Activated naive CD8-positive, alpha-beta T cell (primary cell): ENCODE measurements around the gene SPG21.
A peak's percentile ranks its signal among the peaks of the same experiment; 100 is the strongest.

ENCODE experiments used
- H3K27ac Mint-ChIP-seq: one replicate; pipeline ENCODE4 v1.8.0; 2021; ENCODE audit warnings: mixed read lengths
- H3K27me3 Mint-ChIP-seq: one replicate; pipeline ENCODE4 v1.8.0; 2021; ENCODE audit warnings: mixed read lengths
- H3K36me3 Mint-ChIP-seq: one replicate; pipeline ENCODE4 v1.8.0; 2021; ENCODE audit warnings: mixed read lengths
- H3K4me1 Mint-ChIP-seq: one replicate; pipeline ENCODE4 v1.8.0; 2021; ENCODE audit warnings: low read depth, mixed read lengths
- H3K4me3 Mint-ChIP-seq: one replicate; pipeline ENCODE4 v1.8.0; 2021; ENCODE audit warnings: mild to moderate bottlenecking, mixed read lengths
- H3K9me3 Mint-ChIP-seq: one replicate; pipeline ENCODE4 v1.8.0; 2021; ENCODE audit warnings: low read depth, mixed read lengths

The SPG21 gene, protein sequence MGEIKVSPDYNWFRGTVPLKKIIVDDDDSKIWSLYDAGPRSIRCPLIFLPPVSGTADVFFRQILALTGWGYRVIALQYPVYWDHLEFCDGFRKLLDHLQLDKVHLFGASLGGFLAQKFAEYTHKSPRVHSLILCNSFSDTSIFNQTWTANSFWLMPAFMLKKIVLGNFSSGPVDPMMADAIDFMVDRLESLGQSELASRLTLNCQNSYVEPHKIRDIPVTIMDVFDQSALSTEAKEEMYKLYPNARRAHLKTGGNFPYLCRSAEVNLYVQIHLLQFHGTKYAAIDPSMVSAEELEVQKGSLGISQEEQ

DNA sequence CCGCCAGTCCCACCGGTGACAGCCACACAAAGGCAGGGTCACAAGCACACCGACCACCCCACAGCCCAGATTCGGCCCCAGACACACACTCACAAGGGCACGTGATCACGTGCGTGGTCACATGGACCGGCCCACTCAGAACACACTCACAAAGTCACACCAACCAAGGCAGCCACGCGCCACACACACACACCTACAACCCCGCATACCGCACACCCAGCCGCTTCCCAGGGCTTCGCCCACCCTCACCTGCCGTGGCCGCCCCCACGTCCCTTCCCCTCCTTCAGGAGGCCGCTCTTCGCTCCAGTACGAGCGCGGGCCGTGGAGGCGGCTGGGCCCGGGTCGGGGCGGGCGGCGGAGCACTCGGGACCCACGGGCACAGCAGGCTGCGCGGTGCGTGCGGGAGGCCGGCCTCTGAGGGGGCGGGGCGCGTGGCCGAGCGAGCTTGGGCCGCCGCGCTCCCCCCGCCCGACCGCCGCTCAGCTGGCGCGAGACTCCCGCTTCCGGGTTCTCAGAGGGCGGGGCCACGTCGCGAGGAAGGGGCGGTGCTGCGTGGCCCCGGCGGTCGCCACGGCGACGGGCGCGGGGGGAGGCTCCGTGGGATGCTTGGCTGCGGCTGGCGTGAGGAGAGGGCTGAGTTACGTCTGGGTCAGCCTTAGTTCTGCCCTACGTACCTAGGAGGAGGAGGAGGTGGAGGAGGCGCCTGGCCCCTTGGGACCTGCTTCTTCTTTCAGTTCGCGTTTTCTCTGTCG lies at the start of gene SPG21:
Gene SPG21, minus strand, starts transcription at position 499 of the 752 bp plus-strand sequence. CDS start 6,345 bp downstream, outside the sequence.
- Mint-ChIP-seq H3K4me1 (peaks cover 45% of the 10 kb centered on the region), H3K27ac (peak within 1 kb of the TSS; percentile 96), H3K27me3 (no peaks in the 10 kb centered on the region), H3K4me3 (peak within 1 kb of the TSS; percentile 99), H3K36me3 (peaks cover 6% of the 10 kb centered on the region), H3K9me3 (no peaks in the 10 kb centered on the region)

DNA sequence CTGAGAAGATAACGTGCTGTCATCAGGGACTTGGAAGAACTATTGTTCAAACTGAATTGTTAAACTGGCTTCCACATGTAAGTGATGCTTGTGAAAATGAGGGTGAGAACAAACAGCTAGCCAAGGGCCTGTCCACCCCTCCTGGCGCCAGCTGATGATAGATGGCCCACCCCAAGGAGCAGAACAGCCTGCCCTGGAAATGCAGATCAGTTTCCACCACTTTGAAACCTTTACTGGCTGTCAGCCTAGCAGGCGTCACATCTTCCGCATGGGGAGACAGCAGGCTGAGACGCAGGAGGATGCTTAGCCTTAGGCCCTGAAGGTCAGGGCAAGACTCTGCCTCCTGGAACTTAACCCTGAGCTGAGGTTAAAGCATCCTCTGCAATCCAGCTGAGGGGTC lies 49.1 kb upstream of the SPG21 start:
- Mint-ChIP-seq H3K4me3 (no peak overlapping the region), H3K9me3 (no peaks in the 10 kb centered on the region), H3K4me1 (no peaks in the 10 kb centered on the region), H3K27ac (no peak overlapping the region), H3K36me3 (no peaks in the 10 kb centered on the region), H3K27me3 (peaks cover 1% of the 10 kb centered on the region)

DNA sequence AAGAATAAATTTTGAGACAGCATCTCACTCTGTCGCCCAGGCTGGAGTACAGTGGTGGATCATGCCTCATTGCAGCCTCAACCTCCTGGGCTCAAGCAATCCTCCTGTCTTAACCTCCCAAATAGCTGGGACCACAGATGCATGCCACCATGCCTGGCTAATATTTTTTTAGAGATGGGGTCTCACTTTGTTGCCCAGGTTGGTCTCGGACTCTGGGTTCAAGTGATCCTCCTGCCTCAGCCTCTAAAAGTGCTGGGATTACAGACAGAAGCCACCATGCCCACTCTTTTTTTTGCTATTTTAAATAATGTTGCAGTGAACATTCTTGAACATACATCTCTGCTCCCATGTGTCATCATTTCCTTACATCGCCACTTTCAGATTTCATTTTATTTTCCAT lies 48.7 kb upstream of the SPG21 start:
- Mint-ChIP-seq H3K9me3 (no peaks in the 10 kb centered on the region), H3K4me1 (peaks cover 4% of the 10 kb centered on the region), H3K27ac (no peak overlapping the region), H3K4me3 (no peak overlapping the region), H3K27me3 (peaks cover 1% of the 10 kb centered on the region), H3K36me3 (no peaks in the 10 kb centered on the region)

DNA sequence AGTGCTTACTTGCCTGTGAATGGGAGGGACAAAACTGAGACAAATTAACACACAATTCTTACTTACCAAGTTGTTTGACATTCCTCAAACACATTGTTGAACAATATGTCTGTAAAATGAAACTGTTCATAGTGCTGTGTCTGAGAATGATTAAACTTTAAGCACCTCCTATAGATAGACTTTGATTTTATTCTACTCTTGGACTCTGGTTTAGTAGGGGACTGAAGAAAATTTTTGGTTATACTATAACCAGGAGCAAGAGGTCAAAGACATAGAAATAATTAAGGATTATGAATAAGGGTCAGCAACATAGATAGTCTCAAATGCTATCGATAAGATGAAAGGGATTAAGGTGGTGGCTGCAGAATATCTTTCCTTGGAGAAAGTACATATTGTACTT lies 47.6 kb upstream of the SPG21 start:
- Mint-ChIP-seq H3K9me3 (no peaks in the 10 kb centered on the region), H3K4me3 (no peak overlapping the region)

DNA sequence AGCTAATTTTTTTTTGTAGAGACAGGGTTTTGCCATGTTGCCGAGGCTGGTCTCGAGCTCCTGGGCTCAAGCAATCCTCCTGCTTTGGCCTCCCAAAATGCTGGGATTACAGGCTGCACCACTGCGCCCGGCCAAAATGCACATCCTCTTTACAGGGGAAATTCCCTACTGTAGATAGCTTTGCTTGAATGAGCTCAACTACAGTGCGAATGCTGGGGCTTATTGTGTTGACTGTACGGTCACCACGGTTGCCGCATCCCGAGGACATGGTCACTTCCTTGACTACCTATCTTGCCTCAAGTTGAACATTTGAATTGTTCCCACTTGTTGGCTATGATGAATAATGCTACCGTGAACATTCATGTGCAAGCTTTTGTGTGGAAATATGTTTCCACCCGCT lies 45.0 kb upstream of the SPG21 start:
- H3K9me3 Mint-ChIP-seq = no peaks in the 10 kb centered on the region
- no peak overlapping the region for H3K27ac Mint-ChIP-seq
- no peak overlapping the region for H3K4me3 Mint-ChIP-seq
- H3K36me3 Mint-ChIP-seq = no peaks in the 10 kb centered on the region
- H3K4me1 Mint-ChIP-seq = peaks cover 8% of the 10 kb centered on the region
- peaks cover 5% of the 10 kb centered on the region for H3K27me3 Mint-ChIP-seq

More for the DNA sequence above, 47.6 kb upstream of the SPG21 start:
- peaks cover 8% of the 10 kb centered on the region for H3K4me1 Mint-ChIP-seq
- H3K27me3 Mint-ChIP-seq = peaks cover 2% of the 10 kb centered on the region
- H3K27ac Mint-ChIP-seq = no peak overlapping the region
- no peaks in the 10 kb centered on the region for H3K36me3 Mint-ChIP-seq

DNA sequence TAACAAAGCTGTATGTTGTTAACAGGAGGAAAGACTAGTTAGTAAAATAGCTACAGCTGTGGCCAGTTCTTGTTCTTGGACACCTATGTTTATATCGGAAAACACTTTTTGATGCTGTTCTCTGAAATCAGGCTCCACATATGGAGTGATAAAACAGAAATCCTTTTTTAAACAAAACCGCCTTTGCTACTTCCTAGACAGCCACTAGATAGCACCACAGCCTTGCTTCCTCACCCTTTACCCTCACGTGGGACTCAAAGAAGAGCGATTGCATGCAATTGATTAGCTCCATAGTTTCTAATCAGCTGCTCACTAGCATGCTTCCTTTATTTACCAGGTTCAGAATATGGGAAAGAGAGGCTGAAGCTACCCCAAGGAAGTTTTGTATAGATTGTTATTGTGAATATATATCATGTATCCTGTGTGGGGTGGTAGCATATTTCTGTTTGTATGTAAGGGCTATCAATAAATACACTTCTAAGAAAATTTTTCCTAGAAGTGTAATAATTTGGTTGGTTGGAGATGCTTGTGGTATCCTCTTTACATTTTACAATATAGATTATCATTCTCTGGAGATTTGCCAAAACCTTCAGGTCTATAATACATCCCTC lies 44.0 kb upstream of the SPG21 start:
- peaks cover 8% of the 10 kb centered on the region for H3K4me1 Mint-ChIP-seq
- no peak overlapping the region for H3K4me3 Mint-ChIP-seq
- H3K9me3 Mint-ChIP-seq = no peaks in the 10 kb centered on the region
- H3K27ac Mint-ChIP-seq = no peak overlapping the region
- H3K27me3 Mint-ChIP-seq = peaks cover 5% of the 10 kb centered on the region
- no peaks in the 10 kb centered on the region for H3K36me3 Mint-ChIP-seq

DNA sequence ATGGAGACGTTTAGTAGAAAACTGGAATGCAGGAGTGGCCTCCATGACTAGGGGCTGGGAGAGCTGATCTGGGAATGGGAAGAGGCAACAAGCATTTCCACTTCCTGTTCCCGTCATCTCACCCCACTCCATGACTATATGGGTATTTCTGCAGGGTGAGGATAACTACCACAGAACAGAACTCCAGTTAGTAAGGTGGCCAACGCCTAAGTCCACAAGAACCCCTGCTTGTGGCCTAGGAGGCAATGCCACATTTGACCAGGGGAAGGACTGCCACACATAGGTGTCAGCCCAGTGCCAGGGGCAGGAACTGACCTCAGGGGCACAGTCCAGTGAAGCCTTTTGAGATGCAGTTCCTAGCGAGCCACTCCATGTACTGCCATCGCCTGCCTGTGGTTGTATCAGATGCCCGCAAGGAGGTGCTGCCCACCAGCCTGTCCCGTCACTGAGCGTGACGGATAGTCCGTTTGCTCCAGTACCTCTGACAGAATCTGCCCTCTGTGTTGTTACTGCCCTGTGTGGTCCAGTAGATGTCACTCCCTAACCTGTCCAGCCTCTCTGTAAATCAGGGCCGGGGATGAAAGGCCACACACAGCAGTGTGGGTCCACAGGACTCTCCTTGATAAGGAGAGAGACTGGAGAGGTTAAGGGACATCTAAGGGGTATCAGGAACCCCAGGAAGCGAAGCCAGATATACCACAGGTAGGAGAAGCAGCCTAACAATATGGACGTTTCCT lies 43.3 kb upstream of the SPG21 start:
- Mint-ChIP-seq H3K27ac (no peak overlapping the region), H3K4me1 (peaks cover 14% of the 10 kb centered on the region), H3K36me3 (no peaks in the 10 kb centered on the region), H3K9me3 (no peaks in the 10 kb centered on the region), H3K27me3 (peaks cover 5% of the 10 kb centered on the region), H3K4me3 (no peak overlapping the region)

DNA sequence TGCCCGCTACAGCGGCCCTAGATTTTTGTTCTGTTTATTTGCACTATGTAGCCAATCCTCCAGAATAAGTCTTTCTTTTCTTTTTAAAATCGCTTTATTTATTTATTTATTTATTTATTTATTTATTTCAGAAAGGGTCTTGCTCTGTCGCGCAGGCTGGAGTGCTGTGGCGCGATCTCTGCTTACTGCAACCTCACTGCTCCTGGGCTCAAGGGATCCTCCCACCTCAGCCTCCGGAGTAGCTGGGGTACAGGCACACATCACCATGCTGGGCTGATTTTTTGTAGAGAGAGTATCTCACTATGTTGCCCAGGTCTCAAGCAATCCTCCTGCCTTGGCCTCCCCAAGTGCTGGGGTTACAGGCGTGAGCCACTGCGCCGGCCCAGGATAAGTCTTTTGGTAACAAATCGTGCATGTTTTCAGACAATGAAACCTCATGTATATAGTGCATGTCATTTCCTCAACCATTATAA lies 40.1 kb upstream of the SPG21 start:
- Mint-ChIP-seq H3K36me3 (peaks cover 7% of the 10 kb centered on the region), H3K27me3 (peaks cover 5% of the 10 kb centered on the region), H3K27ac (peak overlapping the region; percentile 16), H3K4me3 (peak overlapping the region; percentile 79), H3K9me3 (no peaks in the 10 kb centered on the region), H3K4me1 (peaks cover 28% of the 10 kb centered on the region)

DNA sequence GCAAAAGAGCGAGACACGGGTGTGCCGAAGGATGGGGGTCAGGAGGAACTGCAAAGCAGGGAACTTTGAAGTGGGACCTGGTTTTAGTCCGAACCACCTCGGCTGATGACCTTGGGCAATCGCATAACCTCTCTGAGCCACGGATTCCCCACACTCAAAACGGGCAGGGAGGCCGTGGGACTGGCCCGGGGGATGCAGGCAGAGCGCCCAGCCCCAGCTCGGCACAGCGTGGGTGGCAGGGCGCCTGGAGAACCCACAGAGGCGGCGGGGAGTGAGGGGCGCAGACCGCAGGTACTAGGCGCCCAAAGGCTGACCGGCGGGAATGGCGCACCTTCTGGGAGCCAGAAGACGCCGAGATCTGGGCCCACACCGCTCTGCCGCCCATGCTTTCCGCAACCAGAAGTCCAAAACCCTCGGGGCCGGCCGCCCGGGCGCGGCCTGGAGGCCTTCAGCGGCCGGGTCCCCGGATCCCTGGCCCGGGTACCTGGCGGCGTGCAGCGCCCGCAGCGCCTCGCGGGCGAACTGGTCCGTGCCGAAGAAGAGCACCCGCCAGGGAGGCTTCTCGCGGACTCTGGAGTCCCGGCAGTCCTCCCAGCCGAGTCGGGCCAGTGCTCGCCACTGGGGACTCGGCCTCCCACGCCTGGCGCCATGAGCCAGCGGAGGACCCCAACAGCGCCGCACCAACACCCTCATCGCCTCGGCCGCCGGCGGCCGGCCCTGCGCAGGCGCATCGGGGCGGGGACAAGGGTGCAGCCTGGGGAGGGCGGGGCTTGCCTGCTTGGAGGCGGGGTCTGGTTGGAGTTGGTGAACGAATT lies 39.4 kb upstream of the SPG21 start, which contains the start of gene MTFMT:
Gene MTFMT, minus strand, starts transcription at position 719 of the 815 bp plus-strand sequence. Its CDS starts 26 bp downstream, at position 693.
- no peaks in the 10 kb centered on the region for H3K9me3 Mint-ChIP-seq
- peak within 1 kb of the TSS; percentile 98 for H3K4me3 Mint-ChIP-seq
- peaks cover 7% of the 10 kb centered on the region for H3K36me3 Mint-ChIP-seq
- peaks cover 28% of the 10 kb centered on the region for H3K4me1 Mint-ChIP-seq
- H3K27ac Mint-ChIP-seq = peak within 1 kb of the TSS; percentile 93
- H3K27me3 Mint-ChIP-seq = peaks cover 5% of the 10 kb centered on the region

DNA sequence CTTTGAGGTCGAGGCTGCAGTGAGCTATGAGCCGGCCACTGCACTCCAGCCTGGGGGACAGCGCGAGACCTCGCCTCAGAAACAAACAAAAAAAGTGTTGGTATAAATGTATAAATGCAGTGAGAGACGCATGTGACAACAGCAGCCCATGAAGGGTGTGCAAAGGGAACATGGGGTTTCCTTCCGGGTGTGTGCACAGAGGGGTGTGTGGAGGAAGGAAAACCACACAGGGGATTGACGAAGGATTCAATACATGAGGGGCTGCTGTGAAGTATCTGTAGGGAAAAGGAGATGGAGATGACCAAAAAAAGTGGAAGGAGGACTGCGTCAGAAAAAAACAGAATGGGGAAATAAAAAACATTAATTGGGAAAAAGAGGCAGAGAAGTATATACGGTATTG lies 38.6 kb upstream of the SPG21 start:
- Mint-ChIP-seq H3K4me3 (peak overlapping the region; percentile 98), H3K4me1 (peaks cover 25% of the 10 kb centered on the region)

DNA sequence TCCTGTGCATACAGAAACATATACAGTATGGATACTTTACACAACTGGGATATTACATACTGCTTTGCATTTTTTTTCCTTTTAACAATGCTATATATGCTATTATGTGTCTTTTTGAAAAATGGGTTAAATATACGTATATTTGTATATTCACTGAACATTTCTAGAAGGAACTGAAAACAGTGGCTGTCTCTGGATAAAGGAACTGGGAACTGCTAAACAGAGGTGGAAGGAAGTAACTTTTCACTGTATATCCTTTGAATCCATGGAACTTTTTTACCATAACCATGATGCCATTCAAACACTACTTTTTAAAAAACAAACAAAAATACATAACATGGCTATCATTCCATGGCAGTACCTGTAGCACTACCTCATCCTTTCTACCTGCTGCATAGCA lies 37.9 kb upstream of the SPG21 start:
- peaks cover 5% of the 10 kb centered on the region for H3K27me3 Mint-ChIP-seq
- no peaks in the 10 kb centered on the region for H3K9me3 Mint-ChIP-seq
- H3K27ac Mint-ChIP-seq = no peak overlapping the region
- H3K4me3 Mint-ChIP-seq = peak overlapping the region; percentile 98
- H3K36me3 Mint-ChIP-seq = peaks cover 9% of the 10 kb centered on the region
- H3K4me1 Mint-ChIP-seq = peaks cover 22% of the 10 kb centered on the region

More for the DNA sequence above, 38.6 kb upstream of the SPG21 start:
- Mint-ChIP-seq H3K36me3 (peaks cover 9% of the 10 kb centered on the region), H3K27me3 (peaks cover 5% of the 10 kb centered on the region), H3K9me3 (no peaks in the 10 kb centered on the region), H3K27ac (peak overlapping the region; percentile 93)

DNA sequence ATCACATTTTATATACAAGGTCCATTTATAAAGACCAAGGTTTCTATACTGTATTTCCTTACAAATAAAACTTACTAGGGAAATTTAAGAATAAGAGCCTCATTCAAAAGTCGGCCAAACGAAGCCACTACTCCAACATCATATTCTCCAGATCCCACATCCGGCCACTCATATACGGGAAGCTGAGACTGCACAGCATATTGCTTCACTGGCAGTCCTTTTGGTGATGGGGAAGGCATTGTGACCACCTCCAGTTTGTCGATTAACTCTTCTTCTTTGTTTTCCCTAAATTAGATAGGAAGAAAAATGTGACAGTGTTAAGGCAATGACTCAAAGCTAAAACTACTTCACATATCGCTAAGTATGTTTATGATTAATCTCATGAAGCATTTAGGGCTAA lies 37.0 kb upstream of the SPG21 start:
- Mint-ChIP-seq H3K4me3 (no peak overlapping the region), H3K36me3 (peaks cover 9% of the 10 kb centered on the region), H3K27ac (peak overlapping the region; percentile 3), H3K4me1 (peaks cover 22% of the 10 kb centered on the region), H3K9me3 (no peaks in the 10 kb centered on the region), H3K27me3 (no peaks in the 10 kb centered on the region)

DNA sequence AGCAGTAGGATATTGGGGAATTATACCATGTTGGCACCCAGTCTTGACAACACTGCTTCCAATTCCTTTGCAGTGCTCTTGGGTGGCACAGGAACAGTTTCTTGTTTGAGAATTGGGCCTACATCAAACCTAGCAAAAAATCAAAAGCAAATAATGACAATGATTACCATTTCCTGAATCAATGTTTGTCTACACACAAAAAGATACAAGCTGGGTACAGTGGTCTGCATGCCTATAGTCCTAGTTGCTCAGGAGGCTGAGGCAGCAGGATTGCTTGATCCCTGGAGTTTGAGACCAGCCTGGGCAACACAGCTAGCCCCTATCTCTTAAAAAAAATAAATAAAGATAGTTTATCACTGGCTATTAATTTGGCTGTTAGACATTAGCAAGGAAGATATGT lies 31.8 kb upstream of the SPG21 start:
- Mint-ChIP-seq H3K4me1 (peaks cover 11% of the 10 kb centered on the region), H3K36me3 (peaks cover 21% of the 10 kb centered on the region), H3K9me3 (no peaks in the 10 kb centered on the region), H3K27ac (no peak overlapping the region), H3K27me3 (no peaks in the 10 kb centered on the region), H3K4me3 (no peak overlapping the region)

DNA sequence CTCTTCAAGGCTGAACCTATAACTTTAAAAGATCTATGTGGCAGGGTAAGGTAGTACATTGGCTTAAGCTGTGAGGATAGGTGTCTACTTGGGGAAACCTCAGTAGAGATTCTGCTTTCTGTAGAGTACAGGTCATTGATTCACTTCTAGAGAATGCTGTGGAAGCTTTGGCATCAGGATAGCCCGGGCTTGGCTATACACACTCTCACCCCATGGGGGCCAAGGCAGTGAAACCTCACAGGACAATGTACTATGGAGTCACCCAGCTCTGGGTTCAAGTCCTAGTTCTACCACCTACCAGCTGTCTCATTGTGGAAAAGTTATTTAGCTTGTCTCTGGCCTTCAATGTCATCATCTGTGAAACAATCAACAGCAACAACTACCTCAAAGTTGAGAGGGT lies 30.7 kb upstream of the SPG21 start:
- Mint-ChIP-seq H3K36me3 (peaks cover 19% of the 10 kb centered on the region), H3K4me3 (no peak overlapping the region), H3K9me3 (no peaks in the 10 kb centered on the region), H3K4me1 (peaks cover 7% of the 10 kb centered on the region), H3K27ac (no peak overlapping the region), H3K27me3 (no peaks in the 10 kb centered on the region)
